HUES64 (cell line): ENCODE results near the gene PEX6.
A peak's percentile ranks its signal among the peaks of the same experiment; 100 is the strongest.
"Not testable (repeated sequence)": the region's sequence is repeated elsewhere in the genome, so short reads cannot be mapped to it uniquely, and the experiment has no call there.

ENCODE experiments used
- H3K27ac ChIP-seq: 2 replicates; pipeline ENCODE4 v1.7.0; 2013; ENCODE audit warnings: low read depth, low read length, inconsistent platforms
- H3K27me3 ChIP-seq: 2 replicates; pipeline ENCODE4 v1.6.1; 2013; ENCODE audit warnings: mild to moderate bottlenecking, low read length; ENCODE audit not compliant: insufficient read depth
- H3K36me3 ChIP-seq: 2 replicates; pipeline ENCODE4 v1.6.1; 2013; ENCODE audit warnings: mild to moderate bottlenecking, low read length; ENCODE audit not compliant: insufficient read depth
- H3K4me1 ChIP-seq: 2 replicates; pipeline ENCODE4 v1.6.1; 2013; ENCODE audit warnings: mild to moderate bottlenecking, low read length, moderate library complexity; ENCODE audit not compliant: insufficient read depth
- H3K4me3 ChIP-seq: 2 replicates; pipeline ENCODE4 v1.5.1; 2013; ENCODE audit warnings: mild to moderate bottlenecking, low read length, moderate library complexity
- H3K9ac ChIP-seq: 2 replicates; pipeline ENCODE4 v1.6.1; 2013; ENCODE audit warnings: mild to moderate bottlenecking, low read depth, low read length
- H3K9me3 ChIP-seq: 2 replicates; pipeline ENCODE4 v1.6.1; 2013; ENCODE audit warnings: low read depth, low read length; ENCODE audit not compliant: insufficient read depth
- WGBS: fragments of 150-250, 120-280 bp; methylation state at CpG from one replicate; pipeline ENCODE4 v1.1.7; 2013; ENCODE audit warnings: missing lambda C conversion rate; 5-methylcytosine and 5-hydroxymethylcytosine counted together

The PEX6 gene

DNA sequence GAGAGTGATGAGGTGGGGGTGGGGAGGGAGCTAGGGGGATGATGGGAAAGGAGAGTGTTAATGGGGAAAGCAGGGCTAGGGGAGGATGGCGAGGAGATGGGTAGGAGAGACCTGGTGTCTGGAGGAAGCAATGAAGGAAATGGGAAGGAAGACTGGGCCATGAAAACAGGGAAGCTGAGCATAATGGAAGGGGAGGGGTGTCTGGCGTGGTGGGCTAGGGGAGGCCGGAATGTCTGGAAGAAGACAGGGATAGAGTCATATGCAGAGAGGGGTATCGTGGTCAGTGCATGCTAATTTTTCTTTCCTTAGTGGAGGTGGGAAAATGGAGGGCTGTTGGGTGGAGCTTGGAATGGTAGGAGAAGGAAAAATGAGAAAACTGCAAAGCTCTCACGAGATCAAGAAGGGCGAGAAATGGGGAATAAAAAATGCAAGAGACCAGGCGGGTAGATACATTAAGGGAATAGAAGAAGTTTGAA, 35.5 kb upstream of the PEX6 start:
- H3K4me1 ChIP-seq, result peaks cover 8% of the 10 kb centered on the region; the same call in 1 of the 2 replicates
- peaks cover 59% of the 10 kb centered on the region for H3K36me3 ChIP-seq
- H3K9ac ChIP-seq, result peak overlapping the region; percentile 76

DNA sequence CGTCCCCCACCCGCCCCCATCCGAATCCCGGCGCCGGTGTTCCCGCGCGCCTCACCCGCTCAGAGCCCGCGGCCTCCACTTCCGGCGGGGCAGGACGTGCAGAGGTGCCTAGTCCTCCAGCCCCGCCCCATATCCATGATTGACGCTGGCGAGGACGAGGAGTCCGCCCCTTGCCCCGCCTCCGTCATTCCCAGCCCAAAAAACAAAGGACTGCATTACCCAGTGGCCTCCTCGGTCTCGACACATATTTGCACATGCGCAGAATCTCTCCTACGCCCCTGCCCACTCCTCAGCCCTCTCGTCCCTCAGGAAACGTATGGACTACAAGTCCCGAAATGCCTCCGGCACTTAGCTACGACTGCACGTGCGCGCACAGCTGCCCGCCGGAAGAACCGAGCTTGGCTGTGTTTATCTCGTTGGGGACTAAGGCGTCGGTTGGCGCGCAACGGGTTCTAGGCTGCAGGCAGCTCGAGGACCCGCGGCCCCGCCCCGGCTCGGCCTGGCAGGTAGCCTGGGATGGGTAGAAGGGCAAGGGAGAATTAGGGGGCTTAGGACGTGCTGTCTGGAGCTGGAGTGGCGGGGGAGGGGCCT, 35.0 kb upstream of the PEX6 start, which contains the start of the genes KLHDC3 and MEA1:
Gene KLHDC3, plus strand, starts transcription at position 407 of the 591 bp plus-strand sequence. CDS start 2,944 bp downstream, outside the sequence.
Gene MEA1, minus strand, starts transcription at position 104 of the 591 bp plus-strand sequence. CDS start 133 bp downstream, outside the sequence.
- Histone ChIP-seq H3K27me3 (no peaks in the 10 kb centered on the region), H3K27ac (peak within 1 kb of the TSS; percentile 82), H3K4me3 (peak within 1 kb of the TSS; percentile 94), H3K4me1 (peaks cover 8% of the 10 kb centered on the region; the same call in 1 of the 2 replicates), H3K9ac (peak within 1 kb of the TSS; percentile 76), H3K36me3 (peaks cover 59% of the 10 kb centered on the region), H3K9me3 (no peaks in the 10 kb centered on the region)
- under 1% methylated on average over 51 of the region's 51 CpGs for WGBS

More for the DNA sequence above, 35.5 kb upstream of the PEX6 start:
- peak overlapping the region; percentile 94 for H3K4me3 ChIP-seq
- H3K9me3 ChIP-seq, result no peaks in the 10 kb centered on the region
- H3K27ac ChIP-seq, result peak overlapping the region; percentile 82
- 4% methylated on average over 7 of the region's 7 CpGs for WGBS
- H3K27me3 ChIP-seq, result no peaks in the 10 kb centered on the region

DNA sequence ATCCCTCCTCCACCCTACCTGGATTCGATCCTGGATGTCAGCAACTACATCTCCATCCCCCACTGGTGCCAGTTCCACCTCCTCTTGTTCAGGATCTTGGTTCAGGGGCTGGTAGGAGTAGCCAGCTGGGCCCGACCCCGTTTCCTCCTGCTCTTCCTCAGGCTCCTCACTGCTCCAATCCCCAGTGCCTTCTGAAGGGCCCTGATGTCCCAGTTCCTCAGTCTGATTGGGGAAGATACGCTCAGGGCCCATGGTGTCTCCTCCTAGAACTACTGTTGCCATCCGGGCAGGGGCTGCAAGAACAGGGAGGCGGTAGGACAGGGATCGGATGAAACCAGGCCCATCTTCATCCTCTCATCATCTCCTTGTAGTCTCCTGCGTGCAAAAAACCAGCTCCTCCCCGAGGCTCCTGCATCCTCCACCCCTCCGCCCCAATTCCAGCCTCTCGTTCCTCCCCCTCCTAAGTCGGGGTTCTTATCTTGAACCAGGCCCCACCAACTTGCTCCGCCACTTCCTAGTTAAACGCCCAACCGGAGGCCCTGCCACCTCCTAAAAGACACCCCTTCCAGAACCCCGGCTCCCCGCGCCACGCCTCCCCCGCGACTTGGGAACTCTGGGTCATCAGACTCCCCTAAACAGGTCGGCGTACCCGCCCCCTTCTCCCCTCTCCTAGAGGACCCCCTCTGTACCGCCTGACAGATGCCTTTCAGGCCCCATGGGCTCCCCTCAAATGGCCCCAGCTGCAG, 34.3 kb upstream of the PEX6 start:
- 6% methylated on average over 25 of the region's 25 CpGs for WGBS
- peaks cover 8% of the 10 kb centered on the region; the same call in 1 of the 2 replicates for H3K4me1 ChIP-seq
- peak overlapping the region; percentile 35; the same call in 1 of the 2 replicates for H3K27ac ChIP-seq
- H3K9me3 ChIP-seq, result no peaks in the 10 kb centered on the region
- H3K36me3 ChIP-seq, result peaks cover 59% of the 10 kb centered on the region
- H3K4me3 ChIP-seq, result peak overlapping the region; percentile 94
- peak overlapping the region; percentile 74 for H3K9ac ChIP-seq
- H3K27me3 ChIP-seq, result no peaks in the 10 kb centered on the region

DNA sequence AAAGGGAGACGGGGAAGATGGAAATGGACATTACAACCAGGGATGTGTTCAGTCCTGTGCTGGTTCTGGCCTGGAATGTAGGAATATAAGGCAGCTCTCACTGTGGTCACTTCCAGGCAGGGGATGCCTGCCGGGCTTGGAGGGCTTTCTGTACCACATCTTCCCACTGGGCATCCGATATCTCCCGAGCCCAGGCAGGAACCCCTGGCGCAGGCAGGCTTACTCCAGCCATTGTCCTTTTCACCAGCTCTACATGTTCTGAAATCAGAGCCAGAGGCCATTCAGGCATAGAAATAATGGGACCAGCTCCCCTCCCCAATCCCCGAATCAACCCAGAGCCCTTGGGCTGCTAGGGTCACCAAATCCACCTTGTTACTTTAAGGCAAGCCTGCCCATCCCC, 33.4 kb upstream of the PEX6 start:
- H3K9ac ChIP-seq, result peak overlapping the region; percentile 74; the same call in 1 of the 2 replicates
- 92% methylated on average over 6 of the region's 6 CpGs for WGBS
- H3K36me3 ChIP-seq, result peaks cover 59% of the 10 kb centered on the region

DNA sequence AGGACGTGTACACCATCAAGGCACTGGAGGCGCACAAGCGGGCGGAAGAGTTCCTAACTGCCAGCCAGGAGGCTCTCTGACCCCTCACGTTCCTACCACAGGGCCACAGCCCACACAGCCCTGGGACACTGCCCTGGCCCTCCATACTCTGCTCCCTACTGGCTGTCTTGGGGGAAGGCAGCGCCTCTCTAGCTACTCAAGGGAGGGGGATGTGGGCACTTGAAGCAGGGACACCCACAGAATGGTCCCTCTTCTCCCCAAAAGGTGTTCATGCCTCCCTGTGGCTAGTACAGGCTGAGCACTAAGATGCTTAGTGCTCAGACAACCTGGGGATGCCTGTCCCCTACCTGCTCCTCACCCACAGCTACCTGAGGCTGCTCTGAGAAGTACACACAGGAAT, 32.2 kb upstream of the PEX6 start:
- no peak overlapping the region for H3K4me3 ChIP-seq
- H3K9me3 ChIP-seq, result no peaks in the 10 kb centered on the region
- H3K4me1 ChIP-seq, result peaks cover 8% of the 10 kb centered on the region; the same call in 1 of the 2 replicates
- H3K36me3 ChIP-seq, result peaks cover 64% of the 10 kb centered on the region
- H3K27me3 ChIP-seq, result no peaks in the 10 kb centered on the region
- no peak overlapping the region for H3K9ac ChIP-seq
- H3K27ac ChIP-seq, result no peak overlapping the region
- WGBS, result 84% methylated on average over 6 of the region's 6 CpGs

More for the DNA sequence above, 33.4 kb upstream of the PEX6 start:
- Histone ChIP-seq H3K27me3 (no peaks in the 10 kb centered on the region), H3K9me3 (no peaks in the 10 kb centered on the region), H3K4me1 (peaks cover 8% of the 10 kb centered on the region; the same call in 1 of the 2 replicates), H3K27ac (no peak overlapping the region), H3K4me3 (peak overlapping the region; percentile 94)

DNA sequence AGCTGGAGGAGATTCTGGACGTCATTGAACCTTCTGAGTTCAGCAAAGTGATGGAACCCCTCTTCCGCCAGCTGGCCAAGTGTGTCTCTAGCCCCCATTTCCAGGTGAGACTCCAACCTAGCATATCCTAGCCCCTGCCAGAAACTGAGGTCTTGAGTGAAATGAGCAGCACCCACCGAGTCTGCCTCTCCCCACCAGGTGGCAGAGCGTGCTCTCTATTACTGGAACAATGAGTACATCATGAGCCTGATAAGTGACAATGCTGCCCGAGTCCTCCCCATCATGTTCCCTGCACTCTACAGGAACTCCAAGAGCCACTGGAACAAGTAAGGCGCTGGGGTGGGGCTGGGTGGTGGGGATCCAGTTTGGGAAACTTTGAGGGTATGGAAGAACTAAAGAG, 30.1 kb upstream of the PEX6 start:
- 88% methylated on average over 6 of the region's 6 CpGs for WGBS
- no peak overlapping the region for H3K4me3 ChIP-seq
- no peak overlapping the region for H3K9ac ChIP-seq
- no peak overlapping the region for H3K27ac ChIP-seq
- H3K27me3 ChIP-seq, result no peaks in the 10 kb centered on the region
- no peaks in the 10 kb centered on the region for H3K9me3 ChIP-seq
- peaks cover 8% of the 10 kb centered on the region; the same call in 1 of the 2 replicates for H3K4me1 ChIP-seq
- H3K36me3 ChIP-seq, result peaks cover 69% of the 10 kb centered on the region

DNA sequence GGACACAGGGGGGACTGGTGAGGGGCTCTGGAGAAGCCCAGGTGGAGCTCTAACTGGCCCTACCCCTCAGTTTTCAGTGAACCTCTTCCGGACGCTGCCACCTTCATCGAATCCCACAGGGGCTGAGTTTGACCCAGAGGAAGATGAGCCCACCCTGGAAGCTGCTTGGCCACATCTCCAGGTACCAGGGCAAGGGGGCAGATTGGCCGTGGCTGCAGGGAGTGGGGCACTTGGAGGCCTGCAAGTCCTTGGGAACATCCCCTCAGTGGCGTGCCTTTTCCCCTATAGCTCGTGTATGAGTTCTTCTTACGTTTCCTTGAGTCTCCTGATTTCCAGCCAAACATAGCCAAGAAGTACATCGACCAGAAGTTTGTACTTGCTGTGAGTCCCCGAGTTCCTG, 28.1 kb upstream of the PEX6 start:
- H3K36me3 ChIP-seq, result peaks cover 62% of the 10 kb centered on the region
- WGBS, result 95% methylated on average over 9 of the region's 9 CpGs
- no peak overlapping the region for H3K9ac ChIP-seq
- H3K27me3 ChIP-seq, result no peaks in the 10 kb centered on the region
- peaks cover 1% of the 10 kb centered on the region; the same call in 1 of the 2 replicates for H3K4me1 ChIP-seq
- no peak overlapping the region for H3K27ac ChIP-seq
- no peaks in the 10 kb centered on the region for H3K9me3 ChIP-seq
- no peak overlapping the region for H3K4me3 ChIP-seq

DNA sequence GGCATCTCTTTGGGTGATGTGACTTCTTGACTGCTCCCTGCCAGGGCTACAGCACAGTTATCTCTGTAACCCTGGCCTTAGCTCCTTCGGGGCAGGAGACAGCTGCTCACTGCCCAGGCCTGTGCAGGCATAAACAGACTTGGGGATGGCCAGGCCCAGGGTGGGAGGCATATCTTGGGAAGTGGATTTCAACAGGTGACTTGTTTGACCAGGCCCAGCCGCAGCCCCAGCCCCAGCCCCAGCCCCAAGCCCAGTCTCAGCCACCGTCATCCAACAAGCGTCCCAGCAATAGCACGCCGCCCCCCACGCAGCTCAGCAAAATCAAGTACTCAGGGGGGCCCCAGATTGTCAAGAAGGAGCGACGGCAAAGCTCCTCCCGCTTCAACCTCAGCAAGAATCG, 27.3 kb upstream of the PEX6 start:
- no peak overlapping the region for H3K9ac ChIP-seq
- no peaks in the 10 kb centered on the region for H3K4me1 ChIP-seq
- no peak overlapping the region for H3K4me3 ChIP-seq
- H3K27ac ChIP-seq, result no peak overlapping the region
- 95% methylated on average over 11 of the region's 11 CpGs for WGBS
- H3K9me3 ChIP-seq, result no peaks in the 10 kb centered on the region
- H3K27me3 ChIP-seq, result no peaks in the 10 kb centered on the region
- peaks cover 53% of the 10 kb centered on the region for H3K36me3 ChIP-seq

DNA sequence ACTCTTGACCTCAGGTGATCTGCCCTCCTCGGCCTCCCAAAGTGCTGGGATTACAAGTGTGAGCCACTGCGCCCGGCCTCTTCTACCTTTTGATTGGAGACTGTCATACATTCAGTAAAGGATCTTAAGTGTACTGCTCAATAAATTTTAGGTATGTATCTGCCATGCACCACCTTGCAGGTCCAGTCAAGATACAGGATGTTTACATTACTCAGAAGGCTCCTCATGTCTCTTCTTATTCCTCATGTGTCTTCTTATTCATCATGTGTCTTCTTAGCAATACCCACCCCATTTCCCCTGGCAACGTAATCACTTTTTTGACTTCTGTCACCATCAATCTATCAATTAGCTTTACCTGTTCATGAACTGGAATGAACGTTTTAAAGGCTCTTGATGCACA, 26.9 kb upstream of the PEX6 start:
- Histone ChIP-seq H3K9ac (no peak overlapping the region), H3K4me3 (no peak overlapping the region), H3K4me1 (no peaks in the 10 kb centered on the region), H3K27ac (no peak overlapping the region), H3K27me3 (no peaks in the 10 kb centered on the region), H3K9me3 (no peaks in the 10 kb centered on the region), H3K36me3 (peaks cover 49% of the 10 kb centered on the region)
- WGBS, result 96% methylated on average over 5 of the region's 5 CpGs

DNA sequence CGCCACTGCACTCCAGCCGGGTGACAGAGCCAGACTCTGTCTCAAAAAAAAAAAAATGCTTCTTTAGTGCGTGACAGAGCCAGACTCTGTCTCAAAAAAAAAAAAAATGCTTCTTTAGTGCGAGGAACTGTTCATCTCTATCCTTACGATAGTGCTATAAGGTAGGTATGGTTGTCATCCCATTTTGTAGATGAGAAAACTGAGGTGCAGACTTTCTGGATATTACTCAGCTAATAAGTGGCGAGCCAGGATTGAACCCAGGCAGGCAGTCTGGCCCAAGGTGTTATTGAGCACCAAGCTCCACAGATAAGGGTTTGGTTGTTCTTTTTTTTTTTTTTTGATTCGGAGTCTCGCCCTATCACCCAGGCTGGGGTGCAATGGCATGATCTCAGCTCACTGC, 22.9 kb upstream of the PEX6 start:
- no peak overlapping the region for H3K9ac ChIP-seq
- WGBS, result 97% methylated on average over 8 of the region's 8 CpGs
- no peak overlapping the region for H3K27ac ChIP-seq
- H3K27me3 ChIP-seq, result no peaks in the 10 kb centered on the region
- H3K4me1 ChIP-seq, result no peaks in the 10 kb centered on the region
- no peak overlapping the region for H3K4me3 ChIP-seq
- peaks cover 9% of the 10 kb centered on the region for H3K36me3 ChIP-seq
- no peaks in the 10 kb centered on the region for H3K9me3 ChIP-seq

DNA sequence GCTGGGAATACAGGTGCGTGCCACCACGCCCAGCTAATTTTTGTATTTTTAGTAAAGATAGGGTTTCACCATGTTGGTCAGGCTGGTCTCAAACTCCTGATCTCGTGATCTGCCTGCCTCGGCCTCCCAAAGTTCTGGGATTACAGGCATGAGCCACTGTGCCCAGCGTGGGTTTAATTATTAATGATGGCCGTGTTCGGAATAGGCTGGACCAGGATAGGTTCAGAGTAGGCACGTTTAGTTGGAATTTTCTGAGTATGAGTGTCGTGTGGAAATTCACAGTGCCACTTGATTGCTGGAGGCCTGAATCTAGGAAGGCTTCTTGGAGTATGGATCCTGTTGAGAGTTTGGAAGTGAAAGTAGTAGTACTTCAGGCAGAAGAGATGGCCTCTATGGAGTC, 19.2 kb upstream of the PEX6 start:
- H3K9ac ChIP-seq, H3K27ac ChIP-seq, H3K9me3 ChIP-seq, H3K4me3 ChIP-seq, H3K4me1 ChIP-seq, H3K27me3 ChIP-seq, H3K36me3 ChIP-seq: not testable (repeated sequence)
- WGBS, result 95% methylated on average over 9 of the region's 9 CpGs
